H1 (cell line): ENCODE measurements around the gene CBL. TPM values are rescaled to one million over a fixed set of nuclear protein-coding genes. Genes with fewer than 3 reads are reported as not detected.

Experiments used
- CTCF ChIA-PET: fragments of 300-600 bp; sonication (Branson Sonifier 250); formaldehyde crosslinking; loops from one replicate; lab custom pipeline; 2021; ENCODE audit not compliant: partially characterized antibody; lab: Charles Lee
- POLR2A ChIA-PET: fragments of 300-600 bp; sonication (Branson Sonifier 250); formaldehyde crosslinking; loops from one replicate; lab custom pipeline; 2021; ENCODE audit warnings: inconsistent platforms; ENCODE audit not compliant: partially characterized antibody; lab: Charles Lee
- DNase-seq, 2 experiments: peaks; one replicate each; pipeline versions ENCODE4 v3.0.0 to v3.0.0-alpha.2; 2010 to 2022; ENCODE audit warnings: low spot score in 2 of 2, low read depth in 1 of 2, mixed read lengths in 1 of 2
- FAIRE-seq: peaks from 2 replicates; lab custom pipeline; 2011; peaks lifted over from hg19 to GRCh38; lab: Jason Lieb, UNC
- H2AFZ ChIP-seq: 2 replicates; pipeline ENCODE4 v1.8.1; 2012; ENCODE audit warnings: low read length, inconsistent platforms
- H2AK5ac ChIP-seq: 2 replicates; pipeline ENCODE4 v1.6.1; 2013; ENCODE audit warnings: low read depth, low read length
- H2BK120ac ChIP-seq: replicated peaks from 2 replicates; pipeline ENCODE3; 2013; ENCODE audit warnings: low read depth, low read length, inconsistent platforms
- H2BK12ac ChIP-seq: 2 replicates; pipeline ENCODE4 v1.6.1; 2013; ENCODE audit warnings: low read depth, low read length
- H2BK15ac ChIP-seq: 2 replicates; pipeline ENCODE4 v1.6.1; 2013; ENCODE audit warnings: low read length
- H2BK20ac ChIP-seq: 2 replicates; pipeline ENCODE4 v1.6.1; 2013; ENCODE audit warnings: low read length
- H2BK5ac ChIP-seq: 2 replicates; pipeline ENCODE4 v1.6.1; 2013; ENCODE audit warnings: low read depth, low read length
- H3K14ac ChIP-seq: 2 replicates; pipeline ENCODE4 v1.6.1; 2013; ENCODE audit warnings: inconsistent platforms; ENCODE audit not compliant: insufficient read length
- H3K18ac ChIP-seq: 2 replicates; pipeline ENCODE4 v1.6.1; 2013; ENCODE audit warnings: low read length; ENCODE audit errors: extremely low read depth
- H3K23ac ChIP-seq: 2 replicates; pipeline ENCODE4 v1.6.1; 2013; ENCODE audit warnings: inconsistent platforms; ENCODE audit not compliant: insufficient read length
- H3K23me2 ChIP-seq: 2 replicates; pipeline ENCODE4 v1.6.1; 2013; ENCODE audit warnings: low read depth, low read length
- H3K27ac ChIP-seq: 2 replicates; pipeline ENCODE4 v1.6.1; 2011; ENCODE audit warnings: low read depth, low read length, inconsistent platforms
- H3K27me3 ChIP-seq, 4 experiments: replicated peaks in 1 of 4; 1 replicate in 1 of 4; 2 replicates in 3 of 4; pipeline versions ENCODE4 v1.6.1 to v1.8.1; 2011 to 2013; ENCODE audit warnings: low read length in 3 of 4, mild to moderate bottlenecking in 3 of 4, inconsistent platforms in 2 of 4, mixed read lengths in 2 of 4, moderate library complexity in 1 of 4; ENCODE audit not compliant: control insufficient read depth in 3 of 4, insufficient read depth in 3 of 4; ENCODE audit errors: extremely low read depth in 1 of 4
- H3K36me3 ChIP-seq, 4 experiments: 2 replicates each; pipeline versions ENCODE4 v1.6.1 to v1.8.1; 2011 to 2013; ENCODE audit warnings: mild to moderate bottlenecking in 4 of 4, low read length in 3 of 4, moderate library complexity in 2 of 4, control low read depth in 1 of 4, inconsistent platforms in 1 of 4; ENCODE audit not compliant: insufficient read depth in 4 of 4, control insufficient read depth in 2 of 4
- H3K4ac ChIP-seq: replicated peaks from 2 replicates; pipeline ENCODE3; 2013; ENCODE audit warnings: low read length, low read depth, mixed read lengths, inconsistent platforms; ENCODE audit not compliant: insufficient read length
- H3K4me1 ChIP-seq, 4 experiments: replicated peaks in 1 of 4; 1 replicate in 1 of 4; 2 replicates in 3 of 4; pipeline versions ENCODE4 v1.6.1 to v1.8.1; 2011 to 2013; ENCODE audit warnings: low read length in 3 of 4, inconsistent platforms in 2 of 4, mixed read lengths in 1 of 4; ENCODE audit not compliant: insufficient read depth in 4 of 4, control insufficient read depth in 3 of 4
- H3K4me2 ChIP-seq, 2 experiments: 2 replicates each; pipeline versions ENCODE4 v1.6.1 to v1.8.1; 2011 to 2013; ENCODE audit warnings: low read depth in 2 of 2, low read length in 2 of 2, control low read depth in 1 of 2, inconsistent platforms in 1 of 2, mild to moderate bottlenecking in 1 of 2; ENCODE audit not compliant: insufficient read depth in 1 of 2
- H3K4me3 ChIP-seq, 4 experiments: fragments of 200-600, 300-600 bp in 1 of 4; sonication (generic), shearing (Covaris generic), sonication (Bioruptor Twin) in 1 of 4; 2 replicates each; pipeline versions ENCODE4 v1.5.1 to v1.8.1; 2011 to 2016; ENCODE audit warnings: low read length in 4 of 4, low read depth in 3 of 4, control low read depth in 2 of 4, inconsistent platforms in 2 of 4, mild to moderate bottlenecking in 2 of 4, mixed read lengths in 1 of 4, moderate library complexity in 1 of 4; ENCODE audit not compliant: insufficient read depth in 2 of 4; ENCODE audit errors: extremely low read depth in 1 of 4
- H3K56ac ChIP-seq: replicated peaks from 2 replicates; pipeline ENCODE3; 2013; ENCODE audit warnings: low read depth, mild to moderate bottlenecking, mixed read lengths, low read length, inconsistent platforms; ENCODE audit not compliant: insufficient read length
- H3K79me1 ChIP-seq: 2 replicates; pipeline ENCODE4 v1.6.1; 2013; ENCODE audit warnings: low read depth, low read length, control low read depth
- H3K79me2 ChIP-seq, 2 experiments: 2 replicates each; pipeline versions ENCODE4 v1.6.1 to v1.8.1; 2012 to 2013; ENCODE audit warnings: low read length in 2 of 2, mild to moderate bottlenecking in 2 of 2, inconsistent platforms in 1 of 2; ENCODE audit not compliant: insufficient read depth in 2 of 2, control insufficient read depth in 1 of 2
- H3K9ac ChIP-seq, 4 experiments: replicated peaks in 1 of 4; 1 replicate in 1 of 4; 2 replicates in 3 of 4; pipeline versions ENCODE4 v1.6.1 to v1.8.1; 2011 to 2013; ENCODE audit warnings: low read depth in 3 of 4, low read length in 3 of 4, control low read depth in 2 of 4, mild to moderate bottlenecking in 2 of 4, moderate library complexity in 2 of 4, inconsistent platforms in 1 of 4; ENCODE audit errors: extremely low read depth in 1 of 4
- H3K9me3 ChIP-seq, 2 experiments: 2 replicates each; pipeline versions ENCODE4 v1.6.1 to v1.8.1; 2012 to 2013; ENCODE audit warnings: mild to moderate bottlenecking in 2 of 2, moderate library complexity in 2 of 2, control low read depth in 1 of 2, inconsistent platforms in 1 of 2, low read depth in 1 of 2, low read length in 1 of 2, mixed read lengths in 1 of 2; ENCODE audit not compliant: insufficient read depth in 2 of 2
- H4K20me1 ChIP-seq, 2 experiments: replicated peaks in 1 of 2; 2 replicates each; pipeline versions ENCODE3 to v1.8.1; 2011 to 2013; ENCODE audit warnings: inconsistent platforms in 2 of 2, low read length in 2 of 2, mild to moderate bottlenecking in 1 of 2; ENCODE audit not compliant: insufficient read depth in 2 of 2, control insufficient read depth in 1 of 2
- H4K5ac ChIP-seq: 2 replicates; pipeline ENCODE4 v1.6.1; 2013; ENCODE audit warnings: low read length, low read depth, mixed read lengths, inconsistent platforms; ENCODE audit not compliant: insufficient read length
- H4K8ac ChIP-seq: 2 replicates; pipeline ENCODE4 v1.8.0; 2013; ENCODE audit warnings: mild to moderate bottlenecking, moderate library complexity, low read length, inconsistent platforms; ENCODE audit not compliant: insufficient read depth; ENCODE audit errors: extremely low read depth
- H4K91ac ChIP-seq: replicated peaks from 2 replicates; pipeline ENCODE3; 2013; ENCODE audit warnings: low read length, mixed read lengths, inconsistent platforms; ENCODE audit not compliant: insufficient read length
- BACH1 ChIP-seq: IDR thresholded peaks from 2 replicates; pipeline ENCODE4 v1.6.1; 2012; ENCODE audit warnings: low read length, improper control_type of control experiment
- BRCA1 ChIP-seq: IDR thresholded peaks from 2 replicates; pipeline ENCODE4 v1.6.1; 2012; ENCODE audit warnings: low read depth, low read length, improper control_type of control experiment
- CBX8 ChIP-seq: fragments of 300-800, 300-1000 bp; sonication (generic); IDR thresholded peaks from 2 replicates; pipeline ENCODE4 v1.7.1; 2016; ENCODE audit warnings: low read depth, low read length, borderline replicate concordance
- EP300 ChIP-seq, 2 experiments: IDR thresholded peaks; 1 replicate in 1 of 2; 2 replicates in 1 of 2; pipeline ENCODE4 v1.6.1; 2011 to 2012; ENCODE audit warnings: low read depth in 2 of 2, low read length in 2 of 2, mild to moderate bottlenecking in 2 of 2, borderline replicate concordance in 1 of 2, inconsistent platforms in 1 of 2, moderate library complexity in 1 of 2
- FOSL1 ChIP-seq: IDR thresholded peaks from 2 replicates; pipeline ENCODE4 v1.6.1; 2011; ENCODE audit warnings: mild to moderate bottlenecking, low read depth, low read length, moderate library complexity; ENCODE audit not compliant: insufficient read depth
- JUND ChIP-seq: IDR thresholded peaks from 2 replicates; pipeline ENCODE4 v1.6.1; 2011; ENCODE audit warnings: mild to moderate bottlenecking, improper control_type of control experiment, low read length
- KDM4A ChIP-seq: IDR thresholded peaks from one replicate; pipeline ENCODE4 v1.7.1; 2012; ENCODE audit warnings: low read depth, mild to moderate bottlenecking, moderate library complexity, low read length, inconsistent platforms; ENCODE audit not compliant: severe bottlenecking
- PHF8 ChIP-seq: fragments of 200-600 bp; sonication (generic); conservative IDR thresholded peaks from 2 replicates; pipeline ENCODE4 v1.7.1; 2012; ENCODE audit warnings: low read depth, mild to moderate bottlenecking, inconsistent platforms, low read length, moderate library complexity
- POLR2A ChIP-seq, 2 experiments: IDR thresholded peaks; 1 replicate in 1 of 2; 2 replicates in 1 of 2; pipeline ENCODE4 v1.6.1; 2011; ENCODE audit warnings: low read depth in 2 of 2, low read length in 2 of 2, mild to moderate bottlenecking in 2 of 2; ENCODE audit errors: control extremely low read depth in 1 of 2
- RBBP5 ChIP-seq: IDR thresholded peaks from 2 replicates; pipeline ENCODE4 v1.7.1; 2012; ENCODE audit warnings: low read depth, mild to moderate bottlenecking, inconsistent platforms, low read length, moderate library complexity, borderline replicate concordance
- SIN3A ChIP-seq, 2 experiments: IDR thresholded peaks in 1 of 2; conservative IDR thresholded peaks in 1 of 2; 2 replicates each; pipeline ENCODE4 v1.6.1; 2011 to 2012; ENCODE audit warnings: low read length in 2 of 2, improper control_type of control experiment in 1 of 2, low read depth in 1 of 2, mild to moderate bottlenecking in 1 of 2
- SIX5 ChIP-seq: IDR thresholded peaks from 2 replicates; pipeline ENCODE4 v1.6.1; 2011; ENCODE audit warnings: mild to moderate bottlenecking, low read depth, low read length
- TBP ChIP-seq: IDR thresholded peaks from 2 replicates; pipeline ENCODE4 v1.6.1; 2011; ENCODE audit warnings: low read depth, low read length, improper control_type of control experiment
- WGBS, 2 experiments: shearing (Covaris generic) in 1 of 2; methylation state at CpG; one replicate each; pipeline versions ENCODE4 v1.1.6 to v1.1.7; 2013 to 2015; ENCODE audit warnings: low lambda C conversion rate in 2 of 2, mixed read lengths in 2 of 2, inconsistent platforms in 1 of 2, low coverage in 1 of 2, missing lambda C conversion rate in 1 of 2; ENCODE audit not compliant: insufficient replicate concordance in 2 of 2, insufficient coverage in 1 of 2, insufficient read length in 1 of 2; ENCODE audit errors: extremely low coverage in 1 of 2, missing lambda C conversion rate in 1 of 2; 5-methylcytosine and 5-hydroxymethylcytosine counted together
- polyA plus RNA-seq, 7 experiments: library from polyadenylated mRNA; depleted of rRNA in 3 of 7; stranded (reverse) in 5 of 7; unstranded in 2 of 7; fragments of >200 nt in 5 of 7; fragments of 200-250 nt in 2 of 7; gene quantifications; 1 replicate in 5 of 7; 2 replicates in 1 of 7; 4 replicates in 1 of 7; pipeline versions ENCODE4 v1.2.1 to v1.2.3, GENCODE V29; 2011 to 2013; ENCODE audit warnings: missing spikeins in 2 of 7, mixed read lengths in 2 of 7
- total RNA-seq: library from RNA; stranded (reverse); fragmentation: NEBNext Ultra II Directional; extraction: Animal tissue kit (Norgen Biotek cat#: 25700); gene quantifications from 2 replicates; pipeline ENCODE4 v1.2.1, GENCODE V29; 2021
- TF ChIP-seq, protein P1 (sequence below): IDR thresholded peaks from 2 replicates; pipeline ENCODE4 v1.6.1; 2012; ENCODE audit warnings: inconsistent platforms

The CBL gene
- total and polyA plus RNA-seq, 2 of the 8 experiments (the other 6 are each of a cell fraction or from before 2014, with no cell fraction given): 23.1 to 57.8 TPM

DNA sequence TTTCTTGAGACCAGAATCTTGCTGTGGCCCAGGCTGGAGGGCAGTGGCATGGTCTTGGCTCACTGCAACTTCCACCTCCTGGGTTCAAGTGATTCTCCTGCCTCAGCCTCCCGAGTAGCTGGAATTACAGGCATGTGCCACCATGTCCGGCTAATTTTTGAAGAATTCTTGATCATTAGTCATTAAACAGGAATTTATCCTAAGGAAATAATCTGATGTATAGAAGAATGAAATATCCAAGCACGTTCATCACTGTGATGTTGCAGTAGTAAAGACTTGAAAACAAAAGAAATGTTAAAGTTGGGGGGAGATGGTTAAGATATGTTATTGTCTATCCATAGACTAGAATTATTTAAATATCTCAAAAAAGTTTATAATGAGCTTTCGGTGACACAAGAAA is 23.6 kb downstream of the CBL start:
- H2BK12ac ChIP-seq: no peak overlapping the region
- peaks cover 0 to 81% of the 10 kb centered on the region in 2 experiments; a peak in 2 of 4 replicates for H3K79me2 ChIP-seq
- H3K4me2 ChIP-seq: no peak overlapping the region
- no peak overlapping the region for H3K4ac ChIP-seq
- H3K14ac ChIP-seq: no peak overlapping the region
- no peaks in the 10 kb centered on the region for H3K9me3 ChIP-seq
- no peaks in the 10 kb centered on the region for H3K4me1 ChIP-seq
- H3K23me2 ChIP-seq: no peaks in the 10 kb centered on the region
- WGBS, 2 experiments: 91% methylated on average over 4 of the region's 4 CpGs; no CpG with 5 or more reads in 1 of the 2 experiments
- POLR2A ChIA-PET: interaction anchor here (0.7 to 1.0 kb wide), 2 partner anchors 14 to 24 kb away, joined by 3 read pairs; no protein-coding TSS in a partner anchor
- no peak overlapping the region for H2BK120ac ChIP-seq
- H3K79me1 ChIP-seq: no peaks in the 10 kb centered on the region; the same call in 1 of the 2 replicates
- no peak overlapping the region for H4K8ac ChIP-seq
- H3K9ac ChIP-seq: no peak overlapping the region
- no peak overlapping the region for H3K56ac ChIP-seq
- H3K27ac ChIP-seq: no peak overlapping the region
- DNase-seq (no peak), FAIRE-seq (no peak)
- no peaks in the 10 kb centered on the region for H3K27me3 ChIP-seq
- peaks cover 2 to 4% of the 10 kb centered on the region in 2 experiments for H4K20me1 ChIP-seq
- no peak overlapping the region for H3K23ac ChIP-seq
- H2BK20ac ChIP-seq: no peak overlapping the region
- no peak overlapping the region for H3K4me3 ChIP-seq
- CTCF ChIA-PET: interaction anchor here (1.1 to 1.2 kb wide), 2 partner anchors 33 to 91 kb away, joined by 3 read pairs; no protein-coding TSS in a partner anchor
- H2BK5ac ChIP-seq: no peak overlapping the region
- no peak overlapping the region for H2AFZ ChIP-seq
- H4K91ac ChIP-seq: no peak overlapping the region
- no peak overlapping the region for H2AK5ac ChIP-seq
- no peak overlapping the region for H2BK15ac ChIP-seq
- peaks cover 0 to 10% (median 5%) of the 10 kb centered on the region in 4 experiments; a peak in 3 of 8 replicates for H3K36me3 ChIP-seq
- H4K5ac ChIP-seq: no peak overlapping the region
- no peak overlapping the region for H3K18ac ChIP-seq
- TF ChIP-seq JUND (no peak), BRCA1 (no peak), SIX5 (no peak), CBX8 (no peak), PHF8 (no peak), SIN3A (conservative IDR thresholded peaks at IDR 0.05 in 1 of 2, IDR thresholded peaks at IDR 0.05 in 1 of 2; ENCODE audit: low read depth in 1 of 2, low read length in 2 of 2) (no peak), EP300 (IDR thresholded peaks at IDR 0.05; ENCODE audit: borderline replicate concordance in 1 of 2, low read depth in 2 of 2, low read length in 2 of 2) (no peak), BACH1 (no peak), TBP (no peak), FOSL1 (no peak), KDM4A (no peak), POLR2A (IDR thresholded peaks at IDR 0.05; ENCODE audit: control extremely low read depth in 1 of 2, low read depth in 2 of 2, low read length in 2 of 2) (no peak), RBBP5 (no peak)
- TF ChIP-seq, protein P1, sequence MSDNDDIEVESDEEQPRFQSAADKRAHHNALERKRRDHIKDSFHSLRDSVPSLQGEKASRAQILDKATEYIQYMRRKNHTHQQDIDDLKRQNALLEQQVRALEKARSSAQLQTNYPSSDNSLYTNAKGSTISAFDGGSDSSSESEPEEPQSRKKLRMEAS: no peak
